COLO668 (cell line): ENCODE results near the gene JAK3.

Experiments
- DNase-seq: peaks from one replicate; lab custom pipeline; 2025; ENCODE audit not compliant: unreplicated experiment; lab: John Stamatoyannopoulos, UW

Gene JAK3

GRCh38 chr19:17841810-17842662 lies 5.7 kb downstream of the JAK3 start:
- peak; percentile 64 for DNase-seq

DNA sequence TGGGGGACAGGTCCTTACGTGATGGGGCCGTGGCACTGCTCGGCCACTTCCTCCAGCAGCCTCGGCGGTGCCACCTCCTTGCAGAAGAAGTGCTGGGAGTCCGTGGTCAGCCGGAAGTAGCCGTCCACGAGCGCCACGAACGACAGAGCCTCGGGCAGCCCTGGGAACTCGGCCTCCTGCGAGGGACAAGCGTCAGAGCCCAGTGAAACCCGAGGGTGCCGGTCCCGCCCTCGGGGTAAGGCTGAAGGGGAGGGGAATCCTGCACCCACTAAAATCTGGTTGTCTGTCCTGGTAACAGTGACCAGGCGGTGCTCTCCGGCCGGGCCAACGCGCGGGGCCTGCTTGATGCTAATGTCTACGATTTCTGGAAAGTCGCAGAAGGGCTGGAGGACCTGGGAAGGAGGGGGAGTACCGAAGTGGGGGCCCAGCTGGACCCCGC lies 6.4 kb downstream of the JAK3 start:
- DNase-seq: no peak

DNA sequence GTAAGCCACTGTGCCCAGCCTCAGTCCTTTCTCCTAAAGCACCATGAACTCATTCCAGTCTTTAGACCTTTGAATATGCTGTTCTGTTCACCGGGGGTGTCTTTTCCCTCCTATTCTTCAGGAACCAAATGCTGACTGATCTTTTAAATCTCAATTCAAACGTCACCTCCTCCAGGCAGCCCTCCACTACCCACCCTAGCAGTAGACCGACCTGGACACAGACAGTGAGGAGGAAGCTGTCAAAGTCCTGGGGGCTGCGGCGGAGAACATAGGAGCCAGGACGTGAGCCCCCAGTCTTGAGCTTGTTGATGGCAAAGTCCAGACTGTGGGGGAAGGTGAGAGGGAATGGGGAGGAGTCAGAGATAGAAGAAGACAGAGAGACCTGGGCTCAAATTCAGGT lies 7.8 kb downstream of the JAK3 start:
- DNase-seq: no peak

GRCh38 chr19:17837972-17838371 lies 9.8 kb downstream of the JAK3 start:
- no peak for DNase-seq

GRCh38 chr19:17836530-17836929 lies 11.3 kb downstream of the JAK3 start:
- no peak for DNase-seq

DNA sequence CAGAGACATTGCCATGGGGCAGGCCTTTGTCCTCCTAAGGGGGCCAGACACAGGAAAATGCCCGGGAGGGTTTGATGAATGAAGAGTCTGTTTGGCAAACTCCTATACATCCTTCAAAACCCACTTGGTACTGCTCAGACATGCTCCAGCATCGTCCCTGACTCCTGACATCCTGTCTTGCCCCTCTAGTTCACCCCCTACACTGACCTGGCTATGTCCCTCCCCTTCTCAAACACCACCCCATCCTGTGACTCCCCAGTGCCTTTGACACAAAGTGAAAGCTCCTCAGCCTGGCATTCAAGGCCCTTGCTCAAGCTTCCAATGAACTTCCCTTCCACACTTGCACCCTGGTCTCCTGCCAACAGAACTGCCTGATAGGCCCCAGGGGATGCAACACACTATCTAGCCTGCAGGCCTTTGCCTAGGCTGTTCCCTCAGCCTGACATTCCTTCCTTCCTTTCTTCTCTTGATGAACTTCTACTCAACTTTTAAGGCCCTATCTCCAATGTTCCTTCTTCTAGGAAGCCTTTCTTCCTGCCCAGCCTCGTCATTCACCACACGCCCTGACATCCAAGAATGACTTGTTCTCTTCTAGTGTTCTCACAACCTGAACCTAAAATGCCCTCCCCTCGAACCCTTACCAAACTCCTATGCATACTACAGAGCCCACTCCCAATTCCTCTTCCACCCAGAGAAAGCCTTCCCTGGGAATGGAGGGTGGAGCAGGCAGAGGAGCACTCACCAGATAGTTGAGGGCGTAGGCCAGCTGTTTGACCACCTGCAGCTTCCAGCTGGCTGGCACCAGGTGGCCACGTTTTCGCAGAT lies 12.4 kb downstream of the JAK3 start:
- DNase-seq: peak; percentile 75

DNA sequence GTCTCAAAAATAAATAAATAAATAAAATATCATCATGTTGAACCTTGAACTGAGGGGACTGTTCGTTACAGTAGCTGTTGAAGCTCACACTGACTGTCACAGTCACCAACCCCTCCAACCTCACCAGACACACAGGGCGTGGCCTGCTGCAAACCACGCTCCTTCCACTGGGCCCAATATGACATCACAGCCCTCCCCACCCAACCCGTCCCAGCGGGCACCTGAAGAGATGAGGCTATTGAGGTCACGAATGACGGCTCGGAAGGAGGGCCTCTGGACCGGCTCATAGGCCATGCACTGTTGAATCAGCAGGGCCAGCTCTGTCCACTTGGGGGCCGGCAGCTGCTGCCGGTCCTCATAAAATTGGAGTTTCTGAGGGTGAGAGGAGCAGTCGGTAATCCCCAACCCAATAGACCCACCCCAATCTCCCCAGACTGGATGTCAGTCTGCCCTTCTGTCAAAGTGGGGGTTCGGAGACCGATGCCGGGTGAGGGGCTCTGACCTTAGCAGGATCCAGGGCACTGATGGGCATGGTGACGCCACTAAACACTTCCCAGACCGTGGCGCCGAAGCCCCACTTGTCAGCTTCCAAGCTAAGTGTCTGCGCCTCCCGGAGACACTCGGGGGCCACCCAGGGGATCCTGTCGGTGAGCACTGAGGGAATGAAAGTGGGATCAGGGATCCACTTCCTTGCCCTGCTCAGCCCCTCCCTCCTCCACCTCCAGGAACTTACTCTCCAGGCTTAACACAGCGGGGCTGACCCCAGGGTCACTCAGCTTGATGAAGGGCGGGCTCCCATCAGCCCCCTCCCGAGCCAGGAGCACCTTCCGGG lies 13.2 kb downstream of the JAK3 start:
- peak; percentile 27 for DNase-seq

DNA sequence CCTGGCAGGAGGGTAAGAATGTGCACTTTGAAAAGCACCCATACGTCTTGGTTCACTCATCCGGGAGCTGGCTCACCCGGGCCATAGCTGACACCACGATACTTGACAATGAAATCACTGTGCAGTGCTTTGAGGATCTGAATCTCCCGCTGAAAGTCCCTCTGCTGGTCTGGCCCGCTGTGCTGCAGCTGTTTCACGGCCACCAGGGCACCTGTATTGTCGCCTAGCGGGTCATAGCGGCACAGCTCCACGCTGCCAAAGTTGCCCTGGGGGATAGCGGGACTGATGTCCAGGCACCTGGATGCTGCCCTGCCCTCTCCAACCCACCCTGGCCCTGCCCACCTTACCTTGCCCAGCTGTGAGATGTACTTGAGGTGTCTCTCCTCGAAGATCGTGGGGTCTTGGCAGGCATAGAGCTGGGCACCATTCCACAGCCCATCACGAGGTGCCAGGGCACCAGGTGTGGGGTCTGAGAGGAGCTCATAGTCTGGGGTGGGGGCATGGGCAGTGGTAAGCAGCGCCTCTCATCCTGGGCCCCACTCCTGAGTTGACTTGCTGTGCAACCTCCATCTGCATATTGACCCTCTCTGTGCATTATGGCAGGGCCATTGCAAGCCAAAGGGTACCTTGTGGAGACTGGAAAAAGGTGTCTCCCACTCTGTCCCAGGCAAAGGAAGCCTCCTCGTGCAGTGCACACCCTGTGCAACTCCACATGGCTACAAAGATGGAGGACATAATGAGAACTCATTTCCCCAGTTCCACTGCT lies 15.2 kb downstream of the JAK3 start:
- DNase-seq: peak; percentile 15

DNA sequence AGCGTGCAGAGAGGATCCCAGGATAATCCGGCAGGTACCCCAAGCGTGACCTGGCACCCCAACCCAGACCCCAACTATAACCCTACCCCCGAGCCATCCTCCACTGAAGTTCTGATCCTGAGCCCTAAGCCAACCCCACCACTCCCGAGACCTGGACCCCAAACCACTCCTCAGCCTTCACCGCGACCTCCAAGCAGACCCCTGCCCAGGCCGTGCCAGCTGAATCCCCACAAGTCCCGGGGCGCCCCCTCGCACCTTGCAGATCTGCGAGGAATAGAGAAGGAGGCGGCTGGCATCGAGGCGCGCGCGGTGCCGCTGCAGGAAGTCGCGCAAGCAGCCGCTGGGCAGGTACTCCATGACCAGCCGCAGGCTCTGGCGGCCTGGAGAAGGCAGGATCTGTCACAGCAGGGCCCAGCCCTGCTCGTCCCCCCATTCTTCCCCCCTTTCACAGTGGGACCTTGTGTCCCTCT lies 16.3 kb downstream of the JAK3 start:
- DNase-seq: peak; percentile 50

- DNase-seq: peak; percentile 84
Measured at GRCh38 chr19:17830567-17831418, 17.0 kb downstream of the JAK3 start.

DNA sequence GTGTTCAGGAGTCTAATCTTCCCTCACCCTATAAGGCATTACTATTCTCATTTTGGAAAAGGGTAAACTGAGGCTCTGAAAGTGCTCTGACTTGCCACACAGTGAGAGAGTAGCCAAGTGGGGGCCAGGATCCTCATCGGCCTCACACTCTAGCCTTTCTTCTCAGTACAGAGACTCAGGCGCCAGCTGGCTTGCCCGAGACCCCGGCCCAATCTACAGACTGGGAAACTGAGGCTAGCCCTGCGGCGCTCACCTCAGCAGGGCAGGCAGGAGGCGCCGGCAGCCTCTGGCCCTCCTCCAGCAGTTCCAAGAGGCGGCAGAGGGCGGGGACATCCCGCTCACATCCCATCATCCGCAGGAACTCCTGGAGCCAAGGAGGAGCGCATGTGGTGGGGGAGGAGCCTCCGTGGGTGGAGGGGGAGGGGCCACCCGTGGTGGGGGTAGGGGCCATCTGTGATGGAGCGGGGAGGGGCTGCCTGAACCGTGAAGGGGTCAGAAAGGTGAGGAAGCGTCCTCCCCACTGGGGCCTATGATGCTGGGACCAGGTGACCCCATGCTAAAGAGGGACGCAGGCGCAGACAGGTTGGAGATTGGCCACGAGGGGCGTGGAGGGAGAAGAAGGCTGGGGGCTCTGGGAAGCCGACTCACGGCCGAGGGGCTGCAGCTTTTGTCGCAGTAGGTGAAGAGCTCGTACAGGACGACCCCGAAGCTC lies 17.8 kb downstream of the JAK3 start:
- DNase-seq: peak; percentile 55

DNA sequence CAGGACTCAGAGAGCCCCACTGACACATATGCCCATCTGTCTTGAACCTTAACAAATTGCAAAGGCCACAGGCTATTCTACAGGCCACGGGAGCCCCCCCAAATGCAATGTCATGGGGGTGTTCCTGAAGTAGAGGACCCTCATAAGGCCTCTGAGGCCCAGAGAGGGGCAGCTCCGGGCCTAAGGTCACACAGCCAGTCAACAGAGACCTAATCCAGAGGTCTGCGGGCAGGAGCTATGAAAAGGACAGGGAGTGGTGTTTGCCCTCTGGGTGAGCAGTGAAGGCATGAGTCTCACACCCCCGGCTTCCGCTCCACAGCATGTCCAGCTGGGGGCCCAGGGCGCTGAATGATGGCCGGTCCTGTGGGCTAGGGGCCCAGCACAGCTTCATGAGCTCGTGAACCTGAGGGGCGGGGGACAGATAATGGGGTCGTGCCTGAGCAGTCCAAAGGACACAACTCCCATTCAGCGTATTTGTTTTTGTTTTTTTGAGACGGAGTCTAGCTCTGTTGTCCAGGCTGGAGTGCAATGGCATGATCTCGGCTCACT lies 21.2 kb downstream of the JAK3 start:
- no peak for DNase-seq

DNA sequence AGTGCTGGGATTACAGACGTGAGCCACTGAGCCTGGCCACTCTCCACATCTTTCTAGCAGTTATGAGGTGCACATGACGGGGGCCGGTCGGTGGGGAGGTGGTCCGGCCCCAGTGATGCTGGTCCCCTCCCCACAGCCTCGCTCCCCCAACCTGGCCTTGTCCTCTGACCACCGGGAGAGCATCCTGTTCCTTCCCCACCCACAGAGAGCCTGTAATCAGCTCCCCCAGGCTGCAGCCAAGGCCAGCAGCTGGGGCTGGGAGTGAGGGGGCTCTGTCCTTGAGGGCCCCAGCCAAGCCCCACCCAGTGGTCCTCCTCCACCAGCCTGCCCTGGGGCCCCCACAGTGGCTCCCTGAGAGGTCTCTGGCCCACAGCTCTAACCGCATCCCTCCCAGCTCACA lies 23.4 kb downstream of the JAK3 start:
- DNase-seq: no peak

- DNase-seq: peak; percentile 18
Measured at GRCh38 chr19:17821190-17821589, 26.6 kb downstream of the JAK3 start, which contains the start of gene INSL3. TSS of gene INSL3 (minus strand) at chr19:17821519. CDS start at chr19:17821506, 13 bp downstream.

- DNase-seq: no peak
Measured at GRCh38 chr19:17817668-17818363, 30.0 kb downstream of the JAK3 start.

DNA sequence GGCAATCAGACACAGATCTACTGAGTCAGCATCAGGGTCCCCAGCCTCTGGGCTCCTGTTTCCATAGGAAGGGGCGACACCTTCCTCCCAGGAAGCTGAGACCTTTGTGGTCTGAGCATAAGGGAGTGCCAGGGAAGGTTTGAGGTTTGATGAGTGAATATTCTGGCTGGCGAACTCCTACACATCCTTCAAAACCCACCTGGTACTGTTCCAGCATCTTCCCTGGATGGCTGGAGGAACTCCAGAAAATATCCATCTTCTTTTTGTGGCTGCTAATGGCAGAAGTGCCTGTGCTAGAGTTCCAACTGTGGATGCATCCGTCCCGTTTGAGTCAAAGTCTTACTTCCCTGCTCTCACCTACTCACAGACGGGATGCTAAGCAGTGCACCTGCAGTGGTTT lies 35.7 kb downstream of the JAK3 start:
- DNase-seq: no peak

DNA sequence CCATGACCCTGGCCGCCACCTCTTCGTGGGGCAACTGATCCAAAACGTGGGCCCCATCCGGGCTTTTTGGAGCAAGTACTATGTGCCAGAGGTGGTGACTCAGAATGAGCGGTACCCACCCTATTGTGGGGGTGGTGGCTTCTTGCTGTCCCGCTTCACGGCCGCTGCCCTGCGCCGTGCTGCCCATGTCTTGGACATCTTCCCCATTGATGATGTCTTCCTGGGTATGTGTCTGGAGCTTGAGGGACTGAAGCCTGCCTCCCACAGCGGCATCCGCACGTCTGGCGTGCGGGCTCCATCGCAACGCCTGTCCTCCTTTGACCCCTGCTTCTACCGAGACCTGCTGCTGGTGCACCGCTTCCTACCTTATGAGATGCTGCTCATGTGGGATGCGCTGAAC lies 36.1 kb downstream of the JAK3 start:
- DNase-seq: no peak

GRCh38 chr19:17811103-17811502 lies 36.7 kb downstream of the JAK3 start:
- DNase-seq: no peak
